ENCODE results near the gene ATM.
"Not testable (repeated sequence)": the region's sequence is repeated elsewhere in the genome, so short reads cannot be mapped to it uniquely, and the experiment has no call there.

Gene ATM

DNA sequence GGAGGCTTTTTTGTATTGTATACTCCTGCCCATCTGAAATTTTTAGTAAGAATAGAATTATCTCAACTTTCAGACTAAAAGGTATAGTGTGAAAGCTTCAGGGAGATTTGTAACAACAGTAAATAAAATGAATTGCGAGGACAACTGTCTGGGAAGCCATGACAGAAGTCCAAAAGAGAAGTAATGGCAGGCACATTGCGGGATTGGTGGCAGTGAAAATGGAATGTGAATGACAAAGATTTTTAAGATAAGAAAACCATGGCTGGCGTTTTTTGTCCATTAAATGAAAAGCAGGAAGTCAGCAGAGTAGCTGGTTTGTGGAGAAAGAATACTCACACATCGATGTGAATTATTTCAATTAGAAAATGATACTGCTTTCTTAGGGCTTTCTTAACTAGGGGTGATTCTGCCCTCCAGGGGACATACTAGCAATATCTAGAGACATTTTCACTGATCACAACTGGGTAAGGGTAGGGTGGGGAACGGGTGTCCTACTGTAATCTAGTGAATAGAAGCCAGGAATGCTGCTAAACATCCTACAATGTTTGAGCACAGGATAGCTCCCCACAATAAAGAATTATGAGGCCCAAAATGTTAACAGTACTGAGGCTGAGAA, 2.0 kb upstream of the ATM start:
- DNase-seq (ENCODE audit: low spot score): no peak

DNA sequence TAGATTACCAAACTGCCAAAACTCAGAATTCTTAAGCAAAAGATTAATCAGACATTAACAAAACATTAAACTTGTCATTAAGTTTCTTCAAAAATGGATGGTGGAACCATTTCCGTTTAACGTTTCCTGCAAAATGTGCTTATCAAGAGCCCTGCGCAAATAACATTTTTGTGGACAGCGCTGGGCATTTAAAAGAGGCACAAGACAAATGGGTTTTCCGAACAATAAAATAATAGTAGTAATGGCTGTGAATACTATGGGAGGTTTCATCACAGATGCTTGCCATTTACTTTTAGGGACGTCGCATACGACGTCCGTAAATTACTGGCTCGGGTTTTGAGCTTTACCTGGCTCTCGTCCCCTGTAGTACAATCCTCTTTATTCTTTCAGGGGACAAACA, 1.5 kb upstream of the ATM start:
- DNase-seq (ENCODE audit: low spot score): no peak

DNA sequence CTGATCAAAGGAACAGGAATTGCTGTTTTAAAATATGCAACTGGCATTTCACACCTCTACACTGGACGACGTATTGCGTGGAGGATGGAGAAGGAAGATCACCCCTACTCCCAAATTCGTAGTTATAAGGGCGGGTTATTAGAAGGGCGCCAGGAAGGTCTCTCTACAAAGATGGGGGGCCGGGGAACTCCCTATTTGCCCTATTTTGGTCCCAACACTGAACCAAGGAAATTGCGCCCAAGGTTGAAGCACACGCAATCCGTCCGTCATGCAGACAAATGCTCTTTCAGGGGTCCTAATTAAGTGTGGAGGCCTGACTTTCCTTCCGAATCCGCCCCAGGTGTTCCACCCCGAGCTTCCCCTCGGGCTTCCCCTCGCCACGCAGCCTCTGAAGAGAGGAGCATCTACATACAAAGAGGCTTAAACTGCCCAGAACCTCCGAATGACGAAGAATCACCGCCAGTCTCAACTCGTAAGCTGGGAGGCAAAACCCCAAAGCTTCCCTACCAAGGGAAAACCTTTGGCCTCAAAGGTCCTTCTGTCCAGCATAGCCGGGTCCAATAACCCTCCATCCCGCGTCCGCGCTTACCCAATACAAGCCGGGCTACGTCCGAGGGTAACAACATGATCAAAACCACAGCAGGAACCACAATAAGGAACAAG, 825 bp upstream of the ATM start:
- no peak for DNase-seq (ENCODE audit: low spot score)

DNA sequence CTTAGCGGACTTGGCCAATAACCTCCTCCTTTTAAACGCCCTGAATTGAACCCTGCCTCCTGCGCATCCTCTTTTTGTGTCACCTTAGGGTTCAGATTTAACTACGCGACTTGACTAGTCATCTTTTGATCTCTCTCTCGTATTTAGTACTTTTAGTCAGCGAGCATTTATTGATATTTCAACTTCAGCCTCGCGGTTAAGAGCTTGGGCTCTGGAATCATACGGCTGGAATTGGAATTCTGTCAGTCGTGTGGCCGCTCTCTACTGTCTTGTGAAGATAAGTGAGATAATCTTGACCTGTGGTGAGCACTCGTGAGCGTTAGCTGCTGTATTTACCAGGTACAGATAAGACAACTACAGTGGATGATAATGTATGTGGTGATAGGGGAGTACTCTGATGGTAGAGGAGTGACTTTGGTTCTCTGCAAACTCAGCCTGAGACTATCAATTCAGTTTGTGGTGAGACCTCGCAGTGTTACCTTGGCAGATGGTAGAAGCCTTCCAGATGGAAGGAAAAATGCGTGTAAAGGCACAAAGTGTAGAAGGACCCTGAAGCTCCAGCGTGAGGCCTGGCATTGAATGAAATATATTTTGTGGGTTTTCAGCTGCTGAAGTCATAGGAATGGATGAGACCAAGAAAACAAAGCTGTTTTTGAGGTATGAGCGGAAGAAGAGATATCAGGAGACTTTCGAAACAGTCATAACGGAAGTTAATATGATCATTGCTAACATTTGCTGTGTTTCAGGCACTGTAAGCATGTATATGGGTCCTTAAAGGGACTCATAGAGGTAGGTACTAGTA, 682 bp downstream of the ATM start:
- peak; percentile 83 for DNase-seq (ENCODE audit: low spot score)

DNA sequence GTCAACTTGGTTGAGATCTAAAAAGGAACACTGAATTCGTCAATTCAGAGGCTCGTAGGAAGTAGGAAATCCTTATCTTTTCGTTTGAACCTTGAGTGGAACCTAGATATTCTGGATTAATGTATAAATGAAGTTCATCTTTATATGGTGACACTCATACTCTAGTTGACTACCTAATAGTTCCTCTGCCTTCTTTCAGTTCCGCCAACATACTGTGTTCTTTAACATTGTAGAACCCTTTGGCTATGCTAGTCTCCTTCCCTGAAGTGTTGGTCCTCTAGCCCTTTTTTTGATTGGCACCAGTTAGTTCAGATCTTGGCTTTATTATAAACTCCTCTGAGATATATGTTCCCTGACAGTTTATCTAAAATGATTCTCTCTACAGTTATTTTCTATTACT, 1.5 kb downstream of the ATM start:
- DNase-seq (ENCODE audit: low spot score): no peak

- peak; percentile 71 for DNase-seq (ENCODE audit: low spot score)
Observed at GRCh38 chr11:108224911-108225786, 2.3 kb downstream of the ATM start.

- no peak for DNase-seq (ENCODE audit: low spot score)
Observed at GRCh38 chr11:108226036-108226435, 3.2 kb downstream of the ATM start.

GRCh38 chr11:108228251-108228650, 5.4 kb downstream of the ATM start:
- no peak for DNase-seq (ENCODE audit: low spot score)

- DNase-seq (ENCODE audit: low spot score): no peak
Observed at GRCh38 chr11:108233277-108233945, 10.5 kb downstream of the ATM start.

- DNase-seq (ENCODE audit: low spot score): no peak
Observed at GRCh38 chr11:108235192-108235591, 12.3 kb downstream of the ATM start.

- DNase-seq (ENCODE audit: low spot score): no peak
Observed at GRCh38 chr11:108235633-108236032, 12.8 kb downstream of the ATM start.

DNA sequence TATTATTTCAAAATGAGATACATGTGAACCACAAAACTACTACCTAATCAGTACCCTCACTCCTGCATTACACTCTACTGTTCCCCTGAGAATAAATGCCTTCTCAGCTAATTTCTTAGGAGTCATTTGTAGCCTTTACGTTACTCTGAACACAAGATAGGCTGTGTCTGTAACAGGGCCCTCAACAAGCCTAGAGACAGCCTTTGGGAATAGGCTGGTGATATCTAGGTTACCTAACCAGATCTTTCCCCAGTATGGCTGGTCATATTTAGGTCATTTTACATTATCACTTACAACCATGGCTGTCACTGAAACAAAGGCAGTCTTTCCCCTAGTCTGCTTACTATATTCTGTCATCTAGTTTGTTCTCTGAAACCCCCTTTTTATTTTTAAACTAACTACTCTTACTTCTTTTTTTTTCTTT, 14.2 kb downstream of the ATM start:
- DNase-seq (ENCODE audit: low spot score): peak; percentile 47

- DNase-seq (ENCODE audit: low spot score): no peak
Observed at GRCh38 chr11:108239076-108239475, 16.2 kb downstream of the ATM start.

DNA sequence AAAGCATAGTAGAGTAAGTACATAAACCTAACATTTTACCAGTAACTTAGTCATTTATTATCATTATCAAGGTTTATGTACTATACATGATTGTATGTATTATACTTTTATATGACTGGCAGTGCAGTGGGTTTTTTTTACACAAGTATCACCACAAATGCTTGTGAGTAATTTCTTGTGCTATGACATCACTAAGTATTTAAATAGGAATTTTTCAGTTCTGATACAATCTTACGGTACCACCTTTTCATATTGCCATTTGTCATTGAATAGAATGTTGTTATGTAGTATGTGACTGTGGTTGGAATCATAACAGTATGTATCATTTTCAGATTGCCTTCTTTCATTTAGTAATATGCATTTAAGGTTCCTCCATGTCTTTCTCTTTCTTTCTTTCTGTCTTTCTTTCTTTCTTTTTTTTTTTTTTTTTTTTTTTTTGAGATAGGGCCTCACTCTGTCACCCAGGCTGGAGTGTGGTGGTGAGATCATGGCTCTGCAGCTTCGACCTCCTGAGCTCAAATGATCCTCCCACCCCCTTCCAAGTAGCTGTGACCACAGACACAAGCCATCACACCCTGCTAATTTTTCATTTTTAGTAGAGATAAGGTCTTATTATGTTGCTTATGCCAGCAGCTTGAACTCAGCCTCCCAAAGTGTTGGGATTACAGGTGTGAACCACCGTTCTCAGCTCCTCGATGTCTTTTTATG, 18.6 kb downstream of the ATM start:
- peak; percentile 54 for DNase-seq (ENCODE audit: low spot score)

- no peak for DNase-seq (ENCODE audit: low spot score)
Observed at GRCh38 chr11:108242422-108242821, 19.6 kb downstream of the ATM start.

GRCh38 chr11:108246308-108246707, 23.4 kb downstream of the ATM start:
- no peak for DNase-seq (ENCODE audit: low spot score)

- DNase-seq (ENCODE audit: low spot score): no peak
Observed at GRCh38 chr11:108246885-108247284, 24.0 kb downstream of the ATM start.

- DNase-seq (ENCODE audit: low spot score): no peak
Observed at GRCh38 chr11:108253176-108253575, 30.3 kb downstream of the ATM start.

- no peak for DNase-seq (ENCODE audit: low spot score)
Observed at GRCh38 chr11:108269583-108269982, 46.7 kb downstream of the ATM start.

DNA sequence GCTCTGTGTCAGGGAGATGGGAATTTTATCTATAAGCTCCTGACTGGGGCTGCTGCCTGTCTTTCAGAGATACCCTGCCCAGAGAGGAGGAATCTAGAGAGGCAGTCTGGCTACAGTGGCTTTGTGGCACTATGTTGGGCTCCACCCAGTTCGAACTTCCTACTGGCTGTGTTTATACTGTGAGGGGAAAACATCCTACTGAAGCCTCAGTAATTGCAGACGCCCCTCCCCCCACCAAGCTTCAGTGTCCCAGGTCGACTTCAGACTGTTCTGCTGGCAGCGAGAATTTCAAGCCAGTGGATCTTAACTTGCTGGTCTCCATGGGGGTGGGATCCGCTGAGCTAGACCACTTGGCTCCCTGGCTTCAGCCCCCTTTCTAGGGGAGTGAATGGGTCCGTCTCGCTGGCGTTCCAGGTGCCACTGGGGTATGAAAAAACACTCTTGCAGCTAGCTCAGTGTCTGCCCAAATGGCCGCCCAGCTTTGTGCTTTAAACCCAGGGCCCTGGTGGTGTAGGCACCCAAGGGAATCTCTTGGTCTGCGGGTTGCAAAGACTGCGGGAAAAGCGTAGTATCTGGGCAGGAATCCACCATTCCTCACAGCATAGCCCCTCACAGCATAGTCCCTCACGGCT, 54.2 kb downstream of the ATM start:
- DNase-seq (ENCODE audit: low spot score): not testable (repeated sequence)

DNA sequence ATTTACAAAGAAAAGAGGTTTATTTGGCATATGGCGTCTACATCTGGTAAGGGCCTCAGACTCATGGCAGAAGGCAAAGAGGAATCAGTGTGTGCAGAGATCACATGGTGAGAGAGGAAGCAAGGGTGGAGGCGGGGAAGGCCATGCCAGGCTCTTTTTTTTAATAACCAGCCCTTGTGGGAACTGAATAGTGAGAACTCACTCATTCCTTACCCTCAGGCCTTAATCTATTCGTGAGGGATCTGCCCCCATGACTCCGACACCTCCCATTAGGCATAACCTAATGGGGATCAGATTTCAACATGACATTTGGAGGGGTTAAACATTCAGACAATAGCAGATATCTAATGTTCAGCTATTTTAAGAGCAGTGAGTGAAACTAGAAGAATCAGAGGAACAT, 55.7 kb downstream of the ATM start:
- no peak for DNase-seq (ENCODE audit: low spot score)
